ENCODE results near the gene PSMB7. TPM values are rescaled to one million over a fixed set of nuclear protein-coding genes. Genes with fewer than 3 reads are reported as not detected.

PSMB7 gene
- total RNA-seq, 1 donor from 2014 or later, result 108 TPM

DNA sequence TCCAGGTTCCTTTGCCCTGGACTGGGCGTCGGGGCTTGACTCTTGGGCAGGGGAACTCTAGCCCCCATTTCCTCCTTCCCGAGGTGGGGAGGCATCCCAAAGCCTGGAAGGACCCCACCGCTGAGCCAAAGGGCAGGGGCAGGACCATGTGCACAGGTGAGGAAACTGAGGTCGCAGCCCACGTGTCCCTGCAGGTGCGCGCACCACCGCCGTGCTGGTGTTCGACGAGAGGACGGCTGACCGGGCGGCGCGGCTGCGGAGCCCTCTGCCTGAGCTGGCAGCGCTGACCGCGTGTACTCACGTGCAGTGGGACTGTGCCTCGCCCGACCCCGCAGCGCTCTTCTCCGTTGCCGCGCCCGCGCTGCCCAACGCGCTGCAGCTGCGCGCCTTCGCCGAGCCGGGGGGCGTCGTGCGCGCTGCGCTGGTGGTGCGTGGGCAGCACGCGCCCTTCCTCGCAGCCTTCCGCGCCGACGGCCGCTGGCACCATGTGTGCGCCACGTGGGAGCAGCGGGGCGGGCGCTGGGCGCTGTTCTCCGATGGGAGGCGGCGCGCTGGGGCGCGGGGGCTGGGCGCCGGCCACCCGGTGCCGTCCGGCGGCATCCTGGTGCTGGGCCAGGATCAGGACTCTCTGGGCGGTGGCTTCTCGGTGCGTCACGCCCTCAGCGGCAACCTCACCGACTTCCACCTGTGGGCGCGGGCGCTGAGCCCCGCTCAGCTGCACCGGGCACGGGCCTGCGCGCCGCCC, 37.8 kb upstream of the PSMB7 start:
- Mint-ChIP-seq H3K27me3 (ENCODE audit: low read depth) (peaks cover 18% of the 10 kb centered on the region), H3K9me3 (ENCODE audit: low read depth) (no peaks in the 10 kb centered on the region), H3K36me3 (ENCODE audit: low read depth) (no peaks in the 10 kb centered on the region), H3K4me3 (ENCODE audit: unreplicated experiment) (peak overlapping the region; percentile 25), H3K4me1 (ENCODE audit: low read depth) (peaks cover 7% of the 10 kb centered on the region), H3K27ac (ENCODE audit: unreplicated experiment) (no peak overlapping the region)
- TF ChIP-seq, protein P1, sequence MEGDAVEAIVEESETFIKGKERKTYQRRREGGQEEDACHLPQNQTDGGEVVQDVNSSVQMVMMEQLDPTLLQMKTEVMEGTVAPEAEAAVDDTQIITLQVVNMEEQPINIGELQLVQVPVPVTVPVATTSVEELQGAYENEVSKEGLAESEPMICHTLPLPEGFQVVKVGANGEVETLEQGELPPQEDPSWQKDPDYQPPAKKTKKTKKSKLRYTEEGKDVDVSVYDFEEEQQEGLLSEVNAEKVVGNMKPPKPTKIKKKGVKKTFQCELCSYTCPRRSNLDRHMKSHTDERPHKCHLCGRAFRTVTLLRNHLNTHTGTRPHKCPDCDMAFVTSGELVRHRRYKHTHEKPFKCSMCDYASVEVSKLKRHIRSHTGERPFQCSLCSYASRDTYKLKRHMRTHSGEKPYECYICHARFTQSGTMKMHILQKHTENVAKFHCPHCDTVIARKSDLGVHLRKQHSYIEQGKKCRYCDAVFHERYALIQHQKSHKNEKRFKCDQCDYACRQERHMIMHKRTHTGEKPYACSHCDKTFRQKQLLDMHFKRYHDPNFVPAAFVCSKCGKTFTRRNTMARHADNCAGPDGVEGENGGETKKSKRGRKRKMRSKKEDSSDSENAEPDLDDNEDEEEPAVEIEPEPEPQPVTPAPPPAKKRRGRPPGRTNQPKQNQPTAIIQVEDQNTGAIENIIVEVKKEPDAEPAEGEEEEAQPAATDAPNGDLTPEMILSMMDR (IDR thresholded peaks at IDR 0.05), result no peak
- peak; percentile 77 for DNase-seq (ENCODE audit: low spot score)

DNA sequence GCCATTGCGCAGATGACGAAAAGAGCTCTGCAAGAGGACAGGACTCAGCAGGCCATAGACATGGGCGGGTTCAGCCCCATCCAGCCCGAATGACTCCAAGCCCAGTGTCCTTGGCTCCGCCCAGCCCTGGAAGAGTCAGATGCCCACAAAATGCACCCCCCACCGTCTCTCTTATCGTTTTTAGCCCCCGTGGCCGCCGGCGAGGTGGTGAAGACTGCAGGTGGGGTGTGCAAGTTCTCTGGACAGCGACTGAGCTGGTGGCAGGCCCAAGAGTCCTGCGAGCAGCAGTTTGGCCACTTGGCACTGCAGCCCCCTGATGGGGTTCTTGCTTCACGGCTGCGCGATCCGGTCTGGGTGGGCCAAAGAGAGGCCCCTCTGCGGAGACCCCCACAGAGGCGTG, 37.1 kb upstream of the PSMB7 start:
- H3K27me3 Mint-ChIP-seq (ENCODE audit: low read depth), result peaks cover 18% of the 10 kb centered on the region
- TF ChIP-seq, protein P1 (IDR thresholded peaks at IDR 0.05), result no peak

DNA sequence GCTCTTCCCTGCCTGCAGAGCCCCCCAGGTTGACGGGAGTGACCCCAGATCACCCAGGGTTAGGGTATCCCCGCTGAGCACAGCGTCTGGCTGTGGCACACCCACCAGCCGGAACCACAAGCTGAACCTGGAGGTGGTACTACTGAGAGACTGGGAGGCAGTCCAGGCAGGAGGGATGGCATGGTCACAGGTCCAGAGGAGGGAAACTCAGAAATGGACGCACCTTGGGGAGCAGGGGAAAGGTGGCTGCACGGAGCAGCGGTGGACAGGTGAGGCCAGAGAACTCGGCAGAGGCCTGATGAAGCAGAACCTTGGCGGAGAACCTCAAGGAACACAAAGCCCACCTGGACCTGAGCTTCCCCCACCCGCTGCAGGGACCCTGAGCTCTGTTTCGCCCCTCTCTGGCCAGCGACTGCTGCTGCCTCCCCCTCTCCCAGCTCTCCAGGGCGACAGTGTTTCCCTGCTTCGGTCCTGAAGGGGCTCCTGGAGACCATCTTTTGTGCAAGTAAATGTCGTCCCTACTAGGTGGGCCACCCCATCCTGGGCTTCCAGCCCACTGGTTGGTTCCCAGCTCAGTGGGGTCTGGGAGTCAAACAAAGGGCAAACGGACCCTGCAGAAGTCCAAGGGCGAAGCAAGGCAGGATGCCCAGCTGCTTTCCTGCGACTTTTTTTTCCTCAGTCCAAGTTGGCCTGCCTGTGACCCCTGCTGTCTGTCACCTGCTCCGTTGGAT, 35.9 kb upstream of the PSMB7 start:
- H3K4me1 Mint-ChIP-seq (ENCODE audit: low read depth), result peaks cover 7% of the 10 kb centered on the region
- H3K36me3 Mint-ChIP-seq (ENCODE audit: low read depth), result no peaks in the 10 kb centered on the region
- no peak overlapping the region for H3K27ac Mint-ChIP-seq (ENCODE audit: unreplicated experiment)
- H3K27me3 Mint-ChIP-seq (ENCODE audit: low read depth), result peaks cover 18% of the 10 kb centered on the region
- peak; percentile 80 for DNase-seq (ENCODE audit: low spot score)
- peak overlapping the region; percentile 66 for H3K4me3 Mint-ChIP-seq (ENCODE audit: unreplicated experiment)
- no peaks in the 10 kb centered on the region for H3K9me3 Mint-ChIP-seq (ENCODE audit: low read depth)
- TF ChIP-seq, protein P1 (IDR thresholded peaks at IDR 0.05), result no peak

More for the DNA sequence above, 37.1 kb upstream of the PSMB7 start:
- no peaks in the 10 kb centered on the region for H3K9me3 Mint-ChIP-seq (ENCODE audit: low read depth)
- peaks cover 7% of the 10 kb centered on the region for H3K4me1 Mint-ChIP-seq (ENCODE audit: low read depth)
- H3K27ac Mint-ChIP-seq (ENCODE audit: unreplicated experiment), result no peak overlapping the region
- H3K36me3 Mint-ChIP-seq (ENCODE audit: low read depth), result no peaks in the 10 kb centered on the region
- DNase-seq (ENCODE audit: low spot score), result peak; percentile 72
- H3K4me3 Mint-ChIP-seq (ENCODE audit: unreplicated experiment), result no peak overlapping the region

DNA sequence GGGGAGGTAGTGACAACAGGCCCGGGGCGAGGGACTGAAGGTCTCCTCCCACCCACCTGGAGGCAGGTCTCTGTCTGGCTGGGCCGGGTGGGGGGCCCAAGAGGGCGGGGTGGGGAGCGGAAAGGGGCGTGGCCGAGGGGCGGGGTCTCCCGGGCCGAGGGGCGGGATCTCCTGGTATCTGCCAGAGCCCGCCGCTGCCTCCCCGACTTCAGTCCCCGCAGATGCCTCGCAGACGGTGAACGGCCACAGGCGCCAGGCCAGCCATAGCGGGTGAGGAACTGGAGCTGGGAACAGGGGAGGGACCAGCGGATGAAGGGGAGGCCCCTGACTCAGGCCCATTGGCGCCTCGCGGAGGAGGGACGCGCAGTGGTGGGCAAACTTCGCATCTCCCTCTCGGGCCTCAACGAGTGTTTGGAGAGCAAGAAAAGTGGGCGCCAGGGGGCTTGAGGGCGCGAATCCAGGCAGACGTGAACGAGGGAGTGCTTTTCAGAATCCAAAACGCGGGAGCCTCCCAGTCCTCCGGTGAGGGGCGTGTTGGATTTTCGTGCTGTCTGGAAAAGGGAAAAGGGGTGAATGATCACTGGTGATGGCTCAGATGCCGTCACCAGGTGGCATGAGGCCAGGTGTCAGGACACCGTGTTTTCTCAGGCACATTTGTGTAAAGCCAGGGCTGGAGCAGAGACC, 35.1 kb upstream of the PSMB7 start, which contains the start of gene ADGRD2:
TSS of gene ADGRD2 (plus strand) at position 211 of the 684 bp plus-strand sequence. CDS start 1,216 bp downstream, outside the sequence.
- DNase-seq (ENCODE audit: low spot score), result peak; percentile 93

More for the DNA sequence above, 35.1 kb upstream of the PSMB7 start, which contains the start of gene ADGRD2:
- peaks cover 18% of the 10 kb centered on the region for H3K27me3 Mint-ChIP-seq (ENCODE audit: low read depth)
- peaks cover 7% of the 10 kb centered on the region for H3K4me1 Mint-ChIP-seq (ENCODE audit: low read depth)
- no peaks in the 10 kb centered on the region for H3K9me3 Mint-ChIP-seq (ENCODE audit: low read depth)
- H3K27ac Mint-ChIP-seq (ENCODE audit: unreplicated experiment), result no peak within 1 kb of the TSS
- TF ChIP-seq, protein P1 (IDR thresholded peaks at IDR 0.05), result peak; percentile 21
- no peaks in the 10 kb centered on the region for H3K36me3 Mint-ChIP-seq (ENCODE audit: low read depth)
- peak within 1 kb of the TSS; percentile 66 for H3K4me3 Mint-ChIP-seq (ENCODE audit: unreplicated experiment)
